ENCODE results near the gene COL23A1.

COL23A1 gene

DNA sequence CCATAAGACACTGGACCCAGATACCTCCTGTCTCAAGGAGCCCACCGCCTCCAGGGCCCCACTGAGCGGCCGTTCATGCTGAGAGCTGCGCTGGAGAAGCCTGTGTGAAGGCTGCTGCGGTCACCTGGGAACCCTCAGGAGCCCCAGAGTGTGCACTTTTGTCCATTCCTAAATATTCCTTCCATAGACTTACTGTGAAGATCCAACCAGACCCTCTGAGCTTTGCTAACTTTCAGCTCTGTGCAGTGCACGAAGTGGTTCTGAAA lies 119.5 kb downstream of the COL23A1 start:
- no peak for DNase-seq

DNA sequence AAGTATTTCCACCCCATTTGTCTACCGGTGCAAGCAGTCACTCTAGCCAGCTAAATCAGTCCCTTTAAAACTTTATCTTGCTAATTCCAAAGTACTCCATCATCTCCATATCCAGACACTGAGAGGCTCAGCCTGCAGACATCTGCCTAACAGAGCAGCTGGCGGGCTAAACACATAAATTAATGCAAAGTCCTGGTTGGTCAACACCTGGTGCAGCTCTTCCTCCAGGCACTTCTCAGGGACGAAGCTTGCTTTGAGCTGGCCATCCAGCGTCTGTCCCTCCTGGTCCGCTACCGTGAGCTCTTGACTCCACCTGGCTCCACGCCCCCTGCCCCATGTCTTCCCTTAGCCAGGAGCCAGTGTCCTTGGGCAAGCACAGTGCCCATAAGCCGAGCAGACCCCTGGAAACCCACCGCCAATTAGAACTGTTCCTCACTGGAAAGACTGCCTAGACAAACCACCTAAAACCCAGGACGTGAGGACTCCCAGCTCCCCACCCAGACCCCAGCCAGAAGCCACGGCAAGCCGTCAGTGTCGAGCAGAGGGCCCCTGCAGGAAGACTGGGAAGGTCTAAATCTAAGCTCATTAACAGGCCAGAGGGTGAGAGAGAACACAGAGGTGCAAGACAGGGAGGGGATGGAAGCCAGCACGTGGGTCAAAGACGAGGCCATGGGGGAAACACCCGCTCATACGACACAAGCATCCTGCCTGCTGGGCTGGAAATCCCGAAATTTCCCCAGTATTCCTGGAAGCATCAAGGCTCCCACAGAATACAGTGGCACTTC lies 120.0 kb downstream of the COL23A1 start:
- no peak for DNase-seq

DNA sequence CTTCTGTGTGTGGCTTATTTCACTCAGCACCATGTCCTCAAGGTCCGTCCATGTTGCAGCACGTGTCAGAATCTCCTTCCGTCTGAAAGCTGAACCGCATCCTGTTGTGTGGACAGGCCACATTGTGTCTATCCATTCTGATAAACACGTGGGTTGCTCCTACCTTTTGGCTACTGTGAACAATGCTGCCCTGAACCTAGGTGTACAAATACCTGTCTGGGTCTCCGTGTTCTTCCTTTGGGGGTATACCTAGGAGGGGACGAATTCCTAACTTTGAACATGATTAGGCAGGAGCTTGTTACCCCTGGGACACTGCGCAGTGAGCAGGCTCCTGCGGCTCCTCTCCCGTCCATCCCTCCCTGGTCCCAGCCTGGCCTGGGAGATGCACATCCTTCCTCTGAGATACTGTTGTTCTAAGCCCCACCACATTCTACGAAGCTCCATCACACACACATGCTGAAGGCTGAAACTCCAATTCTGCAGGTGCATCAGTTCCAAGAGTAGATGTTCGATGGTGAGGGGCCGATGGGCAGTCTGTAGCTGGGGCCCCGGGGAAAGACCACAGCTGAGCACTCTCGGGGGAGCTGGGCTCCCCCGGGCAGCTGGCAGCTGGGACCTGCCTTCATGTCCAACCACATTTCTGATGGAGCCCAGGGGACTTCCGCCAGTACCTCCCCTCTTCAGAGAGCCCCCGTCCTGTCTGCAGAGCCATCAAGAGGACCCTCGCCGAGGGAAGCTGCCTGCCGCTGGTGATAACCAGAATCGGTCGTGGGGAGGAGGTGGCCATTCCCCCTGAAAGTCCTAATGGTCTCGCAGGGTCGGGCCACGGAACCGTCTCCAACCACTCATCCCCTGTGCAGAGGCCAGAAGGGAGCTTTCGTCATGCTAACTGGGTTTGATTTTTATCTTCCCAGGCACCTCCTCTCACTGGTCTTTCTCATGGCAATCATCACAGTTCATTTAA lies 120.9 kb downstream of the COL23A1 start:
- peak; percentile 23 for DNase-seq

DNA sequence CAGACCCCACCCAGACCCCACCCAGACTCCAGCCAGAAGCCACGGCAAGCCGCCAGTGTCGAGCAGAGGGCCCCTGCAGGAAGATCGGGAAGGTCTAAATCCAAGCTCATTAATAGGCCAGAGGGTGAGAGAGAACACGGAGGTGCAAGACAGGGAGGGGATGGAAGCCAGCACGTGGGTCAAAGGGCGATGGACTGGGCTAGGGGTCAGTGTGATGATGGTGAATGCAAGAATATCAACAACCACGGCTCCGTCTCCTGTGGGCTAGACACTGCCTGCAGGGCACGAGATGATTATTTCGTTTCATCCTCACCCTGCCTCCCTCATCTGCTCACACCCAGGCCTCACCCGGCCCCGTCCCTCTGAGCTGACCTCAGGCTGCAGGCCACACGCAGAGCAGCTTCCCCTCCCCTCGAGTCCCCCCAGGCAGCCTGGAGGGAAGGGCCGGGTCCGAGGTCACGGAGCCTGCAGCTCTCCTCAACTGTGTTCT lies 122.0 kb downstream of the COL23A1 start:
- DNase-seq = no peak

DNA sequence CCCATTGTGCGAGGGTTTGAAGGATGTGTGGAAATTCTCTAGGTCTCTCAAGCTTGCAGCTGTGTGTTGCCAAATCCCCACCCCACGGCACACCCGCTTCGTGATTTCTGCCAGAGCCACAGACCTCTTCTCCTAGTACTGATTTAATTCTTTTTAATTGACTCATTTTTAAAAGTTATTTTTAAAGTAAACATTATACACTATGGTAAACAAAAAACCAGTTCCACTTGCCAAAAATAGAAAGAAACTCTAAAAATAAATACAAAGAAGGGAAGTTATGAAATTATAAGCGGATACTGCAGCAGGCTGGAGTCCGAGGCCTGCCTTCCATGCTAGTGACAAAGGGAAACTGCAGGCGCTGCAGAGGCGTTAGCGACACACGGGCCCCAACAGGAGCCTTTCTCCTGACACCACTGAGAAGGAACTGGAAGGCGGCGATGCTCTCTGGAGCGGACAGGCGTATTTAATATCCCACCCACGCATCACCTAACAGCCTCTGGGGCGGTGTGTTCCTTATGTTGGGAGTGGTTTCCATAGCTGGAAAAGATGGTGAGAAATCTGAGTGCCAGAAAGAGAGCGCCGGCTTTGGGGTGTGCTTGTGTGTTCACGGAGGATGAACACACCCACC lies 122.5 kb downstream of the COL23A1 start:
- peak; percentile 96 for DNase-seq

DNA sequence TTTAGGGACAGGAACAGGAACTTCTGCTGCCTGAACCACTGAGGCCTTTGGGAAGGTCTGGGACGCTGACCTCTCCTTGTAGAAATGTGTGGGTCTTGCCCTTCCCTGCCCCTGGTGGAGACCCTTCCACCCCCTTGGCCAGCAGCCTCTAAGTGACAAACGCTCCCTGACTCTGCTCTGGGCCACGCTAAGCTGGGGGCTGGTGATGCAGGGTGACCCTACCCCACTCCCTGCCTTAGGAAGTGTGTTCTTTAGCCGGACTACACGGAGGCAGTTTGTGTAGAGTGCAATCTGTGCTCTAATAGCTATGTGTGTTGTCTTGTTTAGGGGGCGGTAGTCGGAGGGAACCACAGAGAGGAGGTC lies 123.0 kb downstream of the COL23A1 start:
- DNase-seq = no peak

DNA sequence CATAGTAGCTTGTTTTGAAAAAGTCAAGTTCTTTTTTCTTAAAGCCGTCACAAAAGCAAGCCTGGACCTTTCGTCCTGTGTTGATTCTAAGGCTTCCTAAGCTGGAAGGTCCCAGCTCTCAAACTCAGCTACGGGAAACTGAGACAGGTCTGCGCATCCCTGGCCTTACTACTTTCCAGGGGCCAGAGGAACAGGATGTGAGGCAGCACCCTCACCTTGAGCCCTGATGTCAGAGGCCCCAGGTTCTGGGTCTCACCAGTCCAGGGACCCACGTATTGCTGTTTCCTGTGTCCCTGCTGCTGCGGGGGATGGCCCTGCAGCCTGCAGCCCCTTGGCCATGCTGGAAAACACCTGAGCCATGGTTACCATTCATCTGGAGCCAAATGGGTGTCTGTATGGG lies 123.9 kb downstream of the COL23A1 start:
- no peak for DNase-seq

DNA sequence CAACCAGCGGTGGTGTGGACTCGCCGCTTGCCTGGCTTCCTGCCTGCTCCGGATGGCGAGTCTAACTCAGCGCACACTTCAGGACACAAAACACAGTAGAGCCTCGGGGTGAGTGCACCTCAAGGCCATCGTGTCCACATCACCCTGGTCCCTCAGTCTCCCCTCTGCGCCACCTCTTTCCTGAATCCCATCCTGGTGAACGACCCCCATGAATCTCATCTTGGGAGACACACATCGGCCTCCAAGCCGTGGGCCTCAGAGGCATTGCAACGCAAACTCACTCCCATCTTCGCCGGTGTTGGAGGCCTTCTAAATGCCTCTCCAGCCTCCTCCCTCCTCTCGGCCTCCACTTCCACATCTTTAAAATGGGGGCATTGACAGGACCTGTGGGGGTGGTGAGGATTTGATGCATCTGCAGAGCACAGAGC lies 124.3 kb downstream of the COL23A1 start:
- no peak for DNase-seq

DNA sequence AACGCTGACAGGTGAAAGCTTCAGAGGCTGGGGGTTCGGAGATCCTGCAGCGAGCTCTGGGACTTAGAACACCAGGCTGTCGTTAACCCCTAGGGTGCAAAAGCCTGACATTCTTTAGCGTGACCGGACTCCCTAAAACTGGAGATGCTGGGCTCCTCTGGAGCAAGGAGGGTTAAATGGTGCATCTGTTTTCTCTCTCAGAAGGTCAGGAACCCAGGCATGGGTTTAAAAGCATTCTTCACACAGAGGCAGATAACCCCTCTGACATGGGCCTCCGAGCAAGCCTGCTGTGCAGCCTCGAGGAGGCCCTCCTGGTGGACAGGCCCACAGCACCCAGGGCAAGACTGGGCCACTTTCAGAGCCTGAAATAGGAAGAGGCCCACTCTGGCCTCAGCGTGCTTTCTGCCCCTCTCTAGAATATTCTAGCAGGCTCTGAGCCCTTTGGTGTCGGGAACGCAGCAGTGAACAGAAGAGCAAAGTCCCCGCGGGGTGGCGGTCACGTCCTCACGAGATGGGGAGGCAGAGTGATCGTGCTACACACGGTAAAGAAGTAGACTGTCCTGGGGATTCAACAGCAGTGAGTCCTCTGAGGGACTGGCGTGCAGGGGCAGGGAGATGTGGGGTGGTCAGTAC lies 124.8 kb downstream of the COL23A1 start:
- no peak for DNase-seq

DNA sequence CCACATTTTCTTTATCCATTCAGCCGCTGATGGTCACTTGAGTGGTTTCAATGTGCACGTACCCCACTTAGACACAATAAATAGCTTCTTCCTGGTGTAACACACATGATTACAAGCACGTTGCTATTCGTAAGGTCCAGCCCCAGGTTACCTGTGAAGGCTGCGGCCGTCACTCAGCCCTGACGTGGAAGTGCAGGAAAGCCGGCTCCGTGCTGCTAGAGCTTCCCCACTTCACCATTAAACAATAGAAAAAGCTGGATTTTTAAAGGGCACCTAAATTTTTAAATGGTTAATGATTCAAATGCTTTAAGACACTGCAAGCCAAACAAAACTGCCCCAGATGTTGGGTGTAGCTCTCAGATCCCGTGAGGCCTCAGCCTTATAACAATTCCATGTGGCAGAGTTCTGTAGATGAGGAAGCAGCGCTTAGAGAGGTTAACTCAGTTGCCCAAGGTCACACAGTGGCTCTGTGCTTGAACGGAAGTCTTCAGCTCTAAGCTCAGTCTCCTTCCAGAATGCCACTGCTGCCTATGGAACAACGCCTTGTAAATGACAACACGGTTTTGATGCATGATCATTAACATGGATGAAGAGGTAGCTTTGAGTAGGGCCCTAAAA lies 125.7 kb downstream of the COL23A1 start:
- no peak for DNase-seq

DNA sequence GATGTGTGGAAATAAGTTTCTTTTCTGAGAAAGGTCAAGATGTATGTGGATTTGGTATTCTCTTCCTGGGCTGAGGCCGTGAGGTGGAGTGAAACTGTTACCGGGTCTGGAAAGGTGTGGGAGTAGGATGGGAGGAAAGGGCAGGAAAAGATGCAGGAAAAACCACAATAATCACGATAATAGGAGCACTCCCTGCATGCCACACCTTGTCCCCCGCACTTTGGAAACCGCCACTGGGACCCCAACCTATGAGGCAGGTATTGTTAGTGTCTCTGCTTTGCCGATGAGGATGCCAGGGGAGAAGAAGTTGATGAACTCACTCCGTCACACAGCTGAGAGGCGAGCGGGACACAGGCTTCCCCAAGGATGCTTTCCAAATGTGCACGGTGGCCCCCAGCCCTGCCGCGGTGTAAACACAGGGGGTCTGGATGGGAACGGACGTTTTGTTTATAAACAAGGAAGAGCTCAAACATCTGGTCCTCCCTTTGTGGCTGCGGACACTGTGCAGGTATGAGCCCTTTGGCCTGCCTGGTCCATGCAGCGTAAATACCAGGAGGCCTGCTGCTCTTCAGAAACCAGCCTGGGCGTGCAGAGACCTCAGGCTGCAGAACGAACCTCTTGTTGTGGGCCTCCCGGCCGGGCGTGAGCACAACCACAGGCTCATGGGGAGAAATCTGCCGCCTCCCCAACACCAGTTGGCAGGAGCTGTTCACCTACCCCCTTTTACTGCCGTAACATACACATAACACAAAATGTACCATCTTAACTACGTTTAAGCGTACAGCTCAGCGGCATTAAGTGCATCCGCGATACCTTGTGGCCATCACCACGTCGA lies 126.7 kb downstream of the COL23A1 start:
- no peak for DNase-seq

DNA sequence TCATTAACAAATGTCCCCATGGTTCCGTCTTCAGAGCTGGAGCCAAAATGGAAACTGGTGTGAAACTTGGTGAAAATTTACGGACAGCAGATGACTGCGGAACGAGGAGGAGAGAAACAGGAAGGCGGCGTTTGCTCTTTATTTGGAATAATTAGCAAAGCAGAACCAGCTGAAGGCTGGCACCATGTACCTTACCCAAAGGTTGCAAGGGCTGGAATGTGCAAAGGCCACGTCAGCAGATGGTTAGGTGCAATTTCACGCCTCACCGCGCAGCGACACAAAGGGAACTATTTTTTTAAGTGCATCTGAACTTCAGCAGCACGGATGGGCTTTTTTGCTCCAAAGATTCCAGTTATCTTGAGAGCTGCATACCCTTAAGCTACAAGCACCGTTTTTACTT lies 127.4 kb downstream of the COL23A1 start:
- DNase-seq = no peak

DNA sequence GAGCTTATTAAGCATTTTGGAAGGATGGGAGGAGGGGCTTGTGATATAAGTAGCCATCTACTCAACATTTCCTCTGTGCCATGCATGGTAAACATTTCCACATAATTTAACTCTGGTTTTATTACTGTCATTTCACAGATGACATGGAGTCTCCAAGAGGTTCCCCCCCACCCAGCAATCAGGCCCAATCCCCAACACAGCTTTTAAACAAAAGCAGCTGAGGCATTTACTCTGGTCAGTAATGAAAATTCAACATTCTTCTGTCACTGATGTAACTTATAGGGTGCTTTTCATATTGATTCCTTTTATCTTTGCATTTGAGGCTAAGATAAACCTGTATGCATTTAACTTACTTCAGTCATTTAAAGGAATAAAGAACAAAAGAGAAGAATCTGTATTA lies 128.1 kb downstream of the COL23A1 start:
- DNase-seq = no peak

DNA sequence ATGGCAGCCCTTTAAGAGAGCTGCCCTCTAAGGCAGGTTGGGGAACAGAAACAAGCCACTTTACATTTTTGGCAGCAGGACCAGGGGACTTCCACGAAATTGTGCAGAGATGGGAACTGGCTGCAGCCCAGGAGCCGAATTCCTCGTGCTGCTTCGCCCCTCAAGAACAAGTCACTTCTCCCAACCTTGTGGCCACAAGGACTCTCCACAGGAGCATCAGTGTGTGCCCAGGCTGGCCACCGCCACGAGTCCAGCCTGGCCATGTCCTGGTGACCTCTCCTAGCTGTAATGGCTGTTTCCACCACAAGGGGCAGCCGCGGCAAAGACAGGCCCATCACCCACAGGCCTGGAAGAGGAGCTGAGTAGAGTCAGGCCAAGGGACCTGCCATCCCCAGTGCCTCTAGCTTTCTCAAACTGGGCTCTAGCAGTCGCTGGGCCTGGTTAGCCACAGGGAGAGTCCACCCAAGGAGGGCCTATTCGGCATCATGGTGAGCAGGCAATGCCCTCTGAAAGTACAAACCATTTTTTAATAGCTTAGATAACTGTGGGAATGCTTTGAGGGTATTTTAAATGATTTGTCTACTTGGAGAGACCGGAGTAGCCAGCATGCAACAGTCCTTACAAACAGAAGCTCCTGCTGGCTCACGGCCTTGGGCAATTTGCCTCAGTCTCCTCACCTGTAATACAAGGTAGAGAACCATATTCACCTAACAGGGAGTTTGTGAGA lies 129.0 kb downstream of the COL23A1 start:
- DNase-seq = peak; percentile 59

DNA sequence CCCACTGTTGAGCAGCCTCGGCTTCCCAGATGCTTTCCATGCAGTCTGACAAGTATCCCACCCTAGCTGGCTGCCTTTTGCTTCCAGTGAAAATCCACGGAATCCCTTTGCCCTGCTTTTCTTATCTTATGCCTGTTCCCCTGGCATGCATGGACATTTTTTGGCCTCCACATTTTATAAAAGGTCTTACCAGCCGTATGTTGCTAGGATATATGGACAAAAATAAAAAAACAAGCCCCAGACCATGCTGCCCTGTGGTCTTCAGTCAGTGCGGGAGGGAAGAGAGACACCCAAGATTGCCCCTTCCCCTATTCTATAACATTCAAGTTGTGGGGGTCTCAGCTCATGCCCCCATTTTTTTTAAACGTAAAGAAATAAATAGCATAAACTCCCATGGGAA lies 129.6 kb downstream of the COL23A1 start:
- no peak for DNase-seq

DNA sequence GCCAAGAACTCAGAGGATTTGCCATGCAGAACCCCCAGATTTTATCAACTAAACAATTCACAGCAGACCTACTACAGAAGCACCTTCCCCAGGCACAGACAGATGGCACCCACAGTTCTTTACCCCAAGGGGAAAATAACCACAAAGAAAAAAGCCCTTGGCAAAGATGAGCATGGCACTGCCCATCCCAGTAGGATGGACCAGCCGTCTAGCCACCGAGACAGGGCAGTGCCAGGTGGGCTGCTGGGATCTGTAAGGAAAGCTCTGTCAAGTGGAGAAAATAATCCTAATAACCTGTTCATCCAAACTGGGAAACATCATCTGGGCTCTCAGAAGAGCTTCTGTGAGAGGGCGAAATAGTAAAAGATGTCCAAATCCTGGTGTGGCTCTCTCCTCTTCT lies 130.0 kb downstream of the COL23A1 start:
- DNase-seq = no peak

DNA sequence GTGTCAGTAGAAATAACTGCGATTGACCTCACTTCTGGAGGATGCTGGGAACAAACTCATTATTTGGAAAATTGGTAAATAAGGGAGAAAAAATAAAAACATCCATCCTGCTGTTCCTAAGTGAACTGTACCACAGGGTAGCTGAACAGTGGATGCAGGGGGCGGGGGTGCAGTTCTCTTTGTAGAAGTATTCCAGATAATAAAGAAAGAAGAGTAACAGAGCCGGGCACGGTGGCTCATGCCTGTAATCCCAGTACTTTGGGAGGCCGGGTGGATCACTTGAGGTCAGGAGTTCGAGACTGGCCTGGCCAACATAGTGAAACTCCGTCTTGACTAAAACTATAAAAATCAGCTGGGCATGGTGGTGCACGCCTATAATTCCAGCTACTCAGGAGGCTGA lies 132.1 kb downstream of the COL23A1 start:
- DNase-seq = no peak

DNA sequence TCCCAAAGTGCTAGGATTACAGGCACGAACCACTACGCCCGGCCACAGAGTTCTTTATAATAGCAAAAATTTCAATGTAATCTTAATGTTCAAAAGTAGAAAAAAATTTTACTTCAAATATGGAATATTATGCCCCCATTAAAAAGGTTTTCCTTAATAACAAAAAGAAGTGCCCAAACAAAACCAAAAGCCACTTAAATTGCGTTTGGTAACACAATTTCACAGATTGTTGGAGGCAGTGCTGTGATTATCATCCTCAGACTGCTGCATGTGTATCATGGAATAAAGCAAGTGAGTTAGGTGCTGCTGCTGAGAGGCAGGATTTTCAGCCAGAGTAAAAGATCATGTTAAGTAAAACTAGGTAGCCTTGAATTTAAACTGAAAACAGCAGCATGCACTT lies 132.7 kb downstream of the COL23A1 start:
- no peak for DNase-seq

DNA sequence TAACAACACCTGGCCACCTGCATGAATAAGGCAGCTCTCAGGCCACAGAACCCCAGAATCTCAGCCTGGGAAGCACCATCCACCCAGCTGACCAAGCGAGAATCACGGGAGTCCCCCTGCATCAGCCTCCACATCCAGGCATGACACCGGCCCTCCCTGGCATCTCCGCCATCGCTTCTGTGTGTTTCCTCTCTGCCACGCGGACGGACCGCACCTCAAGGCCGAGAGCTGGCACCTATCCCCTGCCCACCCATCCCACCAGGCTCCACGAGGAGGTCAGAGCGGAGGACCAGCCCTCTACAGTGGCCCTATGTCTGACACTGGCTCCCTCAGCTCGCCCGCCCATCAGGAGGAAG lies 134.7 kb downstream of the COL23A1 start:
- DNase-seq = no peak

DNA sequence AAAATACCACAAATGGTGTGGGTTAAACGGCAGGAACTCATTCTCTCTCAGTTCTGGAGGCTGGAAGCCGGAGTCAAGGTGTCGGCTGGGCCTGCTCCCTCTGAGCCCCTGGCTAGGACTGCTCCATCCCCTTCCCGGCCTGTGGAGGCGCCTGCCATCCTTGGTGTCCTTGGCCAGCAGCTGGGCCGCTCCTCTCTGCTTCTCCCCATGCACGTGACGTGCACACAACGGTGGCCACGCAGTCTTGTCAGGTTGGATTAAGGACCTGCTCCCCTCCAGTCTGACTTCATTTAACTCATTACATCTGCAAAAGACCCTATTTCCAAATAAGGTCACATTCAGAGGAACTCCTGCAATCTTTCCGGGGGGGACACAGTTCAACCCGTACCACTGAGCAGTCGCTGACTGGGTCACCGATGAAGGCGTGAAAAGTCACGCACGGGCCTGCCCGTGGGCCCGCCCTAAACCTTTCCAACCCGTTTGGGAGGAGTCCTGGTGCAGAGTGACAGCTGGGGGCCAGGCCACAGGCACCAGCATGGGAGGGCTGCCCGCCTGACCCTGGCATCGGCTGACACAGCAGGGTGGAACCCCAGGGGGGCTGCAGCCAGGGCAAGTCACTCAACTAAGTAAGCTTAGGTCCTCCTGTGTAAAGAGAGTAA lies 135.2 kb downstream of the COL23A1 start:
- DNase-seq = no peak

DNA sequence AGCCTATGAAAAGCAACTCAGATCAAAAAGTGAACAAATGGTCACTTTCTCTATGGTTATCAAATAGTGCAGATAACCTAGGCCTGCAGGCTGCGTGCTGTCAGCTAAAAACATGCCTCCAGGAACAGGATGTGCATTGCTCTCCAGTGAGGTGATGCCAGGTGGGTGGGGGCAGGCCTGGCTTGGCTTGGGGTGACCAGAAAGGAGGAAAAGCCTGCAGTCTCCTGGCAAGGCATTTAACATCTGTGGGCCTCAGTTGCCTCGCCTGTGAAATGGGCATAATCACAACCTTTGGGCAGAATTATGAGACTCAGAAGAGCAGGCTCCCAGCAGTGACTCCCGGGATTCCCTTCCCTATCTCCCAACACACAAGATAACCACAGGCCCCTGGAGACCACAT lies 135.9 kb downstream of the COL23A1 start:
- DNase-seq = no peak
